Hematopoietic multipotent progenitor cell treated with erythropoietin and hydrocortisone succinate and interleukin-3 and kit ligand, for 15 days (in vitro differentiated cells): ENCODE results near the gene ID1.
"Not testable (repeated sequence)": the region's sequence is repeated elsewhere in the genome, so short reads cannot be mapped to it uniquely, and the experiment has no call there.

Experiments used
- DNase-seq: peaks from one replicate; pipeline ENCODE4 v3.0.0-alpha.2; 2015; ENCODE audit warnings: low spot score

The ID1 gene

DNA sequence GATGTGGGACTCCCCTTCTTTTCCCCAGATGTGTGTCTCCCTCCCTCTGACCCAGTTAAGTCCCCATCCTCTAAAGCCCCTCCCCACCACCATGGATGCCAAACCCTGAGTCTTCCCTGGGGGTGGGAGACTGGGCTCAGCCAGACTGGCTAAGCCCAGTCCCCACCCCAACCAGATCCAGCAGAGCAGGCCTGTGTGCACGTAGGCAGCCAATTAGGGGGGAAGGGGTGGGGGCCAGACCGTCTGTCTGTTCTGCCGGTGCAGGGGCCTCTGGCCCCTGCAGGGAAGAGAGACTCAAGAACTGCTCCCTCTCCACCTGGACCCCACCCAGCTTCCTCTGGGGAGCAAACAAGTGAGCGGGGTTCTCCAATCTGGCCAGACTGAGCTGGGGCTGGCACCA lies 33.2 kb downstream of the ID1 start:
- no peak for DNase-seq

DNA sequence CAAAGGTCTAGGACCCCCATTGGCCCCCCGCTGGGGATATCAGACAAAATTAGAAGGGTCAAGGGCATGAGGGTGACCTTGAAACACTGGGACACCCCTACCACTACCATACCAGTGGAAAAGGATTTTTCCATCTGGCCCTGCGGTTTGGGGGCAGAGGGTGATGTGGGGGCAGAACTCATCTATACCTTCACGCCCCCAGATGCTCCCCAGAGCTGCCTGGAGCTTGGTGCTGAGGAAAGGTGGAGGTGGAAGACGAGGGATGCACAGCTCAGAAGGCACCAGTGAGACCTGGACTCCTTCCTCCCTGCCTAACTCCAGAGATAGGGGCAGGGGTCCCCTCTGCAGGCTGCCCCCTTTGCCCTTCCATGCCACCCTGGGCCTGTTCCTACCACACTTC lies 33.7 kb downstream of the ID1 start:
- DNase-seq: no peak

DNA sequence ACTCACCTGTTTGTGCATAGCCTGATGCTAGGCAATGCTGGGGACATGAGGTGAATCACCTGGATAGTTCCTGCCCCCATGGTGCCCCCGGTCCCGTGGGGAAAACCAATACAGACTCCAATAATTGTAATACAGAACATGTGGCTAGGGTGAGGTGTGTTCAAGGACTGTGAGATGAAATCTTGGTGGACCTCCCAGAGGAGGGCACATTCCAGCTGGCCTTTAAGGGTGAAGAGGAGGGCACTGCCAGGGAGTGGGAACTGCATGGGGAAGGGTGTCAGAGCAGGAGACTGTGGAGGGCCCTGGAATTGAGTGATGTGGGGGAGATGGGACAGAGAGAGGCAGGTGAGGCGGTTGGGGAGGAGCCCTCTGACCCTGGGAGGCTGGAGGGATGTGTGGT lies 35.2 kb downstream of the ID1 start:
- no peak for DNase-seq

DNA sequence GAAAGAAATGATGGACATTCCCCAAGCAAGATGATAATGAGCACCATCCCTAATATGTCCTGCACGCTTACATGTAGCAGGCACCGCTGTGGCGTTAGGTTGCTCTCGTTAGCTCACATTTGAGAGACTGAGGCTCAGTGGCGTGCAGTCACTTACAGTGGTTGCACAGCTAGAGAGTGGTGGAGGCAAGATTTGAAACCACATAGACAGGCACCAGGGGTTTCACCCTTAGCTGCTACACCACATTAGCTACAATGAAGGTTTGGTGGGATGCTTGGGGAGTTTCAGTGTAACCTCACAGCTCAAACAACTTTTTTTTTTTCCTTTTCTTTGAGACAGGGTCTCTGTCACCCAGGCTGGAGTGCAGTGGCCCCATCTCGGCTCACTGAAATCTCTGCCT lies 36.3 kb downstream of the ID1 start:
- no peak for DNase-seq

DNA sequence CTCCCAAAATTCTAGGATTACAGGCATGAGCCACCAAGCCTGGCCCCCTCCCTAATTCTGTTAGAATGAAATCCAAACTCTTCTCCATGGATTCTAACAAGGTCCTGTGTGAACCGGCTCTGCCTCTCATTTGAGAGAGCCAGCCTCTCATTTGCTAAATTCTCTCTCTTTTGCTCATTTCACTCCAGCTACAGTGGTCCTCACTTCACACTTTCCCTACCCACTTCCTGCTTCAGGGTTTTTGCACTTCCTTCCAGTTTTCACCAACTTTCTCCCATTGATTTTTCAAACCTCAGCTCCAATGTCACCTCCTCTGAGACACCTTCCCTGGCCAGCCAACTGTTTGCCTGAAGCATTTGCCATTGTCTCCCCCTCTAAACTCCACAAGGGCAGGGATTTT lies 37.7 kb downstream of the ID1 start:
- DNase-seq: no peak

DNA sequence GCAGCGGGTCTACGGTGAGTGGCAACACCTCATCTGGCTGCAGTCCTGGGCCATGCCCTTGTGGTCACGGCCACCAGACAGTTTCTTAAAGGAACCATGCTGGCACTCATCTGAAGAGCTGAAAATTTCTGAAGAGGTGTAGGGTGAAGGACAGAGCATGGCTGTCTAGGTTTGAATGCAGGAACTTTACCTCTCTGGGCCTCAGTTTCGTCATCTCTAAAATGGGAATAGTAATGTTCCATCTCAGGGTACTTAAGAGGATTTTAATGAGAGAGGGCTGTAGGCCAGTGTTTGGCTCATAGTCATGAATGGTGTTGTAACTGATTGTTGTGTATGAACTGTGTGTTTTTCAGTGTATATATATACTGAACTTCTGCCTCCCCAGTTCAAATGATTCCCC lies 38.4 kb downstream of the ID1 start:
- no peak for DNase-seq

DNA sequence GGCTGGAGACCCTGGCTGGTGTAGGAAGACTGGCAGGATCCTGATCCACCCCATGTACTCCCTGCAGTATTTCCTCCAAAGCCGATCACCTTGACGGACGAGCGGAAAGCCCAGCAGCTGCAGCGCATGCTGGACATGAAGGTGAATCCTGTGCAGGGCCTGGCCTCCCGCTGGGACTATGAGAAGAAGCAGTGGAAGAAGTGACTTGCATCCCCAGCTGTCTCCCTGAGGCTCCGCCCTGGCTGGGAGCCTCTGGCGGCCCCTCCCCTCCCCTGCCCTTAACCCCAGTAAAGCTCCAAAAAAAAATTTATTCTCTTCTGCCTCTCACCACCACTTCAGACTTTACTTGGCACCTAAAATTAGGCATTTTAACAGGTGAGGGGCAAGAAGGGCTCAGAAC lies 39.6 kb downstream of the ID1 start:
- DNase-seq: no peak

DNA sequence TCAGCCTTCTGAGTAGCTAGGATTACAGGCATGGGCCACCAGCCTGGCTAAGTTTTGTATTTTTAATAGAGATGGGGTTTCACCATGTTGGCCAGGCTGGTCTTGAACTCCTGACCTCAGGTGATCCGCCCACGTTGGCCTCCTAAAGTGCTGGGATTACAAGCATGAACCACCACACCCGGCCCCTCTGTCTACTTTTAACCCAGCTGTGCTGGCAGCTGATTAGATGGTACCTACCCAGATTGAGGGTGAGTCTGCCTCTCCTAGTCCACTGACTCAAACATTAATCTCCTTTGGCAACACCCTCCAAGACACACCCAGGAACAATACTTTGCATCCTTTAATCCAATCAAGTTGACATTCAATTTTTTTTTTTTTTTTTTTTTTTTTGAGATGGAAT lies 43.0 kb downstream of the ID1 start:
- not testable (repeated sequence) for DNase-seq

DNA sequence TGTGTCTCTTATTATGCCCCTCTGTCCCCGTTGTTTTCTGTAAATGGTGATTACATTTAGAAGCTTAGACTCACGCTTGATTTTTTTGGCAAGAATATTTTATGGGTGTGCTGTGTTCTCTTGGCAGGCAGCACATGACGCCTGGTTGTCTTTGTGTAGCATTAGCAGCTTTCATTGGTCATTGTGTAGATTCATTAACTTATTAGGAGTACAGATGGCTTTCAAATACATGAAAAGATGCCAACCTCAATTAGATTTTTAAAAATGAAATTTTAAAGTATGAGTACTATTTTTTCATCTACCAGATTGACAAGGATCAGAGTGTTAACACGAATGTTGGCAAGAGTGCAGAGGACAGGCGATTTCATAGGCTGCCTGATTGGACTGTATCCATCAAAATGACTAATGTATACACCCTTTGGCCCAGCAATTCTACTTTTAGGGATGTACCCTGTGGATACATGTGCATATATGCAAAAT lies 47.9 kb downstream of the ID1 start:
- DNase-seq: no peak

DNA sequence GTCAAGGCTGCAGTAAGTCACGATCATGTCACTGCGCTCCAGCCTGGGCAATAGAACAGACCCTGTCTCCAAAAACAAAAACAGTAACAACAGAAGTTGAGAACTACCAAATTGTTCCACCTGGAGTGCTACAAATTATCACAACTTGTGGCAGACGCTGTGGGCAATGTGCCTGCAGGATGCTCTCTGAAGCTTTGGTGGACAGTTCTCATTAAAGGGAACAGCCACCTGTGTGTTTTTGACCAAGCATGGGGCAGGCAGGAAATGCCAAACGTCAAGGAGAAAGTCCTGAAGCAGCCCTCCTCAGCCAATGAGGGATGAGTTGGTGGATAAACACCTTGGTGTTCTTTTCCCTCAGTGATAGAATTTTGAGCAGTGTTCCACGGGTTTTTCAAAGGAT lies 48.5 kb downstream of the ID1 start:
- no peak for DNase-seq

DNA sequence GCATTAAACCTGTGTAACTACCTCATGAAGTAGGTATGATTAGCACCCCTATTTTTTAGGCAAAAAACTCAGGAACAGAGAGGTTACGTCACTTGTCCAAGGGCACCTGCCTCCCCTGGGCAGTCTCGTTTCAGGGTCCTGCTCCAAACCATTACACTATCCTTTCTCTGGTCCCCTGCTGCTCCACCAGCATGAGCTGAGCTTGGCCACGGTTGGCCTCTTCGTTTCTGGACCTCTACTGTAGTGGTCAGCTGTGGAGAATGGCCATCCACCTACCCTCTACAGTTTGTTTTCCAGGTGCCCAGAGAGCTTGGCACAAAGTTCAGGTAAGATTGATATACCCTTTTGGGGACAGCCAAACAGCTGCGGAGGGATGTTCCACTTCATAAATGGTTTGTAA lies 49.4 kb downstream of the ID1 start:
- DNase-seq: no peak
